HG03060 (cell line): ENCODE data around the gene UBL3.

ENCODE experiments used
- ATAC-seq: cut with Tn5 transposase; IDR thresholded peaks from one replicate; pipeline ENCODE4 v1.9.1; 2021; ENCODE audit warnings: low read depth, moderate number of reproducible peaks; ENCODE audit not compliant: unreplicated experiment

The UBL3 gene

GRCh38 chr13:29850213-29850898 lies at the start of gene UBL3:
TSS of gene UBL3 (minus strand) at chr13:29850617. CDS start at chr13:29849538, 1,079 bp downstream.
- ATAC-seq: peak; percentile 48

DNA sequence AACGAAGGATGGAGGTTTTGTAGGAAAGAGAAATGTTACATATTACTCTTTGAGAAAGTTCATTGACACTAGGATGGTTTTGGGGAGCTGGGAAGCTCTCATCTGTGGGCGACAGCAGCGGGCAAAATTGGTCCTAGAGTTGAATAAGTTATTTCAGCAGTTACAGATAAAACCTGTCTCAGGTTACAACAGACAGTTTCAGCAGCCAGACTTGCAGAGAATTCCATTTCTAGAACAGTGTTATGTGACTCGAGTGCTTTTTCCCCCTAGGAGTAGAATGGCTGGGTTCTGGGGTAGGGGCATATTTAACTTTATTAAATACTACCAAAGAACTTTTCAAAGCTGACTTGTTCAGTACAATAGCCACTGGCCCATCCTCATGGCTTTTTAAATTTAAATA lies 46.7 kb upstream of the UBL3 start:
- ATAC-seq: no peak

DNA sequence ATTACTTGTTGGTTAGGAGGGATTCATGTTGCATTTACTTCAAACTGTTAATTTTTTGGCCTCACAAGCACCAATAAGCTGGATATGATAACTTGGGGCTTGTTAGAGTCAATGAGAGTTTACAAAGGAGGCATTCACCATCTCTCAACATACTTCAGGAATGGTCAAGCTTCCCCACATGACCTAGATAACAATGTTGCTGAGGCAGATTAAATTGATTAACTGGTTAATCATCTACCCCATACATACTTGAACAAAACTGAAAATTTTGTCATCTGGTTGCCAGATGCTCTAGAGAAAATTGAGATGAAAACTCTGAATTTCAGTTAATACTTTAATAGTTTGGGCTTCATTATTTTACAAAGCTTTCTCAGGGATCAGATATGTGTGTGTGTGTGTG lies 43.0 kb upstream of the UBL3 start:
- no peak for ATAC-seq

- no peak for ATAC-seq
Measured at GRCh38 chr13:29892151-29892550, 41.7 kb upstream of the UBL3 start.

GRCh38 chr13:29889111-29889510 lies 38.7 kb upstream of the UBL3 start:
- no peak for ATAC-seq

- ATAC-seq: no peak
Measured at GRCh38 chr13:29888306-29888705, 37.9 kb upstream of the UBL3 start.

- ATAC-seq: no peak
Measured at GRCh38 chr13:29887686-29888085, 37.3 kb upstream of the UBL3 start.

- ATAC-seq: no peak
Measured at GRCh38 chr13:29887030-29887557, 36.7 kb upstream of the UBL3 start.

- no peak for ATAC-seq
Measured at GRCh38 chr13:29886446-29886845, 36.0 kb upstream of the UBL3 start.

- no peak for ATAC-seq
Measured at GRCh38 chr13:29885989-29886388, 35.6 kb upstream of the UBL3 start.

DNA sequence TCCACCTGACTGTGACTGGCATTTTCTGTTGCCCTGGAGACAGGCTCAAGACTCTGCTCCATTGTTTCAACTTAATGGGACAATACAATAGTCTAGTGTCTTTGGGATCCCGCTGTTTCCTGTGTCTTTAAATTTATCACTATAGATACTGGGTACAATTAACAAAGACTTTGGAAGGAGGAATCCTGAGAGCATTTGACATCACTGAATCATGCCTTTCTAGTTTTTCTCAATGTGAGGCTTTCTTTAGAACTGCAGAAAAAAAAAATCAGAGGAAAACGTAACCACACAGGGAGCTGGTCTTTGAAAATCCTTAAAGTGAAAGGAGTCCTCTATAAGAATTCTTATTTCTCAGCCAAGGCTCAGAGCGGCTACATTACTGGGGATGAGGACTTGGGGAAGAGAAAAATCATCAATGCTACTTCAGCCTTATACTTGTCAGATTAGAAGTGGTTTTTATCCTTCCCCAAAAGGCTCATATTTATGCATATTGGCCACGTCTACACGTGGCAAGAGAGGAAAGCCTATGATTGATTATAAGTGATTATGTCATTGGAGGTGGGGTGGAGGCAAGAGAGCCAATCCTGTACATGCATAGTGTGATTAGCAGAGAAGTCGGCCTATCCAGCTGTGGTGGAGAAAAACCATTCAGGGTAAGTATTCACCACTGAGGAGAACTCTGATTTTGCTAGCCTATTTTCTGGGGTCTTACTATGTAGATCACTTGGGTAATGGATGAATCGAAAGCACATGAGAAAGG lies 34.4 kb upstream of the UBL3 start:
- ATAC-seq: no peak

DNA sequence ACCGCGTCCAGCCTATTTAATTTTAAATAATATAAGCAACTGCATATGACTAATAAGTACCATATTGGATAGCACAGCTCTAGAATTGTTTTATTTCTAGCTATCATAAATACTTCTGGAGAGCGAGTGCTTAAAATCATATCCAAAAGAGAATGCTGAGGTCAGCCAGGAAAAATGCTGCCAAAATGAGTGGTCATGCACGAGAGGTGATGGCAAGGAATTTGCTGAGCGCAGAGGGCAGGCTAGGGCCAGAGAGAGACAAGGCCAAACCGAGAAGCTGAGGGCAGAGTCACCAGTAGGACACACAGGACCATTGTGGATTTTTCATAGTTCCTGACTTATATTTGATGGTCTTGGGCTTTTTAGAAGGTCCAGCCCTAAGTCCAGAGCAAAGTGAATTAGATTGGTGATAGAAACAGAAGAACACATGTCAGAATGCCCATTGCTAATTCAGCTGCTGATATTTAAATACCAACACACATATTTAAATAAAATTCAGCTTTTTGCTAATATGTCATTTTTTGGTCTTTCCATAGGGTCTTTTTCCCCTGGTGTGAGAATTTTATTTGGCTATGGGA lies 33.6 kb upstream of the UBL3 start:
- no peak for ATAC-seq

- no peak for ATAC-seq
Measured at GRCh38 chr13:29882076-29882475, 31.7 kb upstream of the UBL3 start.

GRCh38 chr13:29878101-29878500 lies 27.7 kb upstream of the UBL3 start:
- no peak for ATAC-seq

DNA sequence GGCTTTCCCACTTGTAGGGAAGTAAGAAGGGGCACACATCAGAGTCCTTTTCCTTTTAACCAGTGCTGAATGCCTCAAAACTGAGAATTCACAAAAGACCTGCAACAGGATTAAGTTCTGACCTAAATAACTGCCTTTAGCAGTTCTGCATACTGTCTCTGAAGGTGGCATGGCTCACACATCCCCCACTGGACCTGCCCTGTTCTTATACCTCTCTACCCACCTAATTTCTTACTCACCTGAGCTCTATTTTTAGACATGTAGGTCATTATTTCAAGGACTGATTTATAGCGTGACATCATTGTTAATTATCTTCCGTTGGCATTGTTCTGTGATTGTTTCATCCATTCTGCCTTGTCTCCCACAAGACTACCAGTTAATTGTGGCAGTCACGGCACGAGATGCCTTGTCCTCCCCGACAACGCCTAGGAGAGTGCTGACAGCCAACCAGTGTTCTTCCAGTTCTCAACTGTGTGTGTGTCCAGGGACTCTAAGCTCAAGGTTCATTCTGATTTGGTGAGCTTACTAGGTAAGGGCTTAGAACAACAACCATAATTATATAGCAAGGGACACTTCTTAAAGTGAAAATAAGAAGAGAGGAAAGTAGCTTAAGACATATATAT lies 27.1 kb upstream of the UBL3 start:
- no peak for ATAC-seq

GRCh38 chr13:29875646-29876045 lies 25.2 kb upstream of the UBL3 start:
- ATAC-seq: no peak

- ATAC-seq: no peak
Measured at GRCh38 chr13:29868581-29868980, 18.2 kb upstream of the UBL3 start.

- no peak for ATAC-seq
Measured at GRCh38 chr13:29865934-29866333, 15.5 kb upstream of the UBL3 start.

DNA sequence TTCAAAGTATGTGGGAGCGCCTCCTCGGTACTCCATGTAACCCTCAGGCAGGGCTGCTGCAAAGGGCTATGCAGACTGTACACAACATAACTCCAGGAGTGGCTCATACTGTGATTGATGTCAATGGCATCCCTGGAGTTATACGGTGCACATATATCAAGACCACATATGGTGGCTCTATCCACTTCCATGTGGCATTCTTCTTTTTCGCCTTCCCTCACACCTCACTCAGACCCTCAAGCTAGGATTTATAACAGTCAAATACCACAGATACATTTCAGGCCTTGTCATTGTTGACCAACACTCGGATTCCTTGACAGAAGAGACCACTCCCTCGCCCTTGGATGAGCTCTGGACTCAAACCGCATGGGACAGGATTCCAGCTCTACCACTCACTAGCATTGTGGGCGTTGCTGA lies 11.3 kb upstream of the UBL3 start:
- no peak for ATAC-seq

GRCh38 chr13:29859971-29860370 lies 9.6 kb upstream of the UBL3 start:
- ATAC-seq: no peak

DNA sequence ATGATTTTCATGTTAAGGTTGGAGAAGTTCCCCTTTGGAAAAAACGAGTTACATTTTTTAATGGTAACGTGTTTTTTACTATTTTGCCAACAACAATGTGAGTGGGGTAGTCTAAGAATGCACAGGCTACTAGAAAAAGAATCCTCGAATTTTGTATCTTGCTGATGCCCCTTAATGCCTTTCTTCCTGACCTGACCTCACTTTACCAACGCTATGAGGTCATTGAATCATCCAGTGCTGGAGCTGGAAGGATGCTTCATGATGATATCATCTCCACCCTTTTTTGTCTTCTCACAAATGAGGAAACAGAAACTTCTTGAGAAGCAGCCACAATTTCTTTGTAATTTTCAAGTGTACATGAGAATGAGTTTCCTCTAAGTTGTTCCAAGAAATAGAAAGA lies 8.2 kb upstream of the UBL3 start:
- no peak for ATAC-seq
